SJSA1 (cell line): ENCODE measurements around the gene SLC25A45. TPM values are rescaled to one million over a fixed set of nuclear protein-coding genes. Genes with fewer than 3 reads are reported as not detected.

ENCODE experiments used
- DNase-seq, 2 experiments: peaks; one replicate each; pipeline ENCODE4 v3.0.0-alpha.2; 2015 to 2020; ENCODE audit warnings: low spot score in 2 of 2, low read depth in 1 of 2
- H3K27ac ChIP-seq: fragments of 250-450 bp; sonication (Bioruptor Pico); 2 replicates; pipeline ENCODE4 v1.5.1; 2020; ENCODE audit warnings: mild to moderate bottlenecking, moderate library complexity
- H3K27me3 ChIP-seq: fragments of 250-450 bp; sonication (Bioruptor Pico); replicated peaks from 2 replicates; pipeline ENCODE4 v1.5.1; 2020; ENCODE audit warnings: mild to moderate bottlenecking, moderate library complexity
- H3K36me3 ChIP-seq: fragments of 250-450 bp; sonication (Bioruptor Pico); 2 replicates; pipeline ENCODE4 v1.5.1; 2020; ENCODE audit warnings: mild to moderate bottlenecking
- H3K4me1 ChIP-seq: fragments of 250-450 bp; sonication (Bioruptor Pico); replicated peaks from 2 replicates; pipeline ENCODE4 v1.6.1; 2021; ENCODE audit warnings: mild to moderate bottlenecking
- H3K4me3 ChIP-seq: fragments of 250-450 bp; sonication (Bioruptor Pico); 2 replicates; pipeline ENCODE4 v1.5.1; 2020; ENCODE audit warnings: mild to moderate bottlenecking
- H3K9me3 ChIP-seq: fragments of 250-450 bp; sonication (Bioruptor Pico); replicated peaks from 2 replicates; pipeline ENCODE4 v1.5.1; 2020; ENCODE audit warnings: mild to moderate bottlenecking
- total RNA-seq: library from RNA; depleted of rRNA; stranded (reverse); fragments of >200 nt; shearing (Covaris generic); gene quantifications from 2 replicates; pipeline ENCODE4 v1.2.3, GENCODE V29; 2014

Gene SLC25A45
- total RNA-seq, 1 experiment from 2014 or later, result 3.1 TPM

DNA sequence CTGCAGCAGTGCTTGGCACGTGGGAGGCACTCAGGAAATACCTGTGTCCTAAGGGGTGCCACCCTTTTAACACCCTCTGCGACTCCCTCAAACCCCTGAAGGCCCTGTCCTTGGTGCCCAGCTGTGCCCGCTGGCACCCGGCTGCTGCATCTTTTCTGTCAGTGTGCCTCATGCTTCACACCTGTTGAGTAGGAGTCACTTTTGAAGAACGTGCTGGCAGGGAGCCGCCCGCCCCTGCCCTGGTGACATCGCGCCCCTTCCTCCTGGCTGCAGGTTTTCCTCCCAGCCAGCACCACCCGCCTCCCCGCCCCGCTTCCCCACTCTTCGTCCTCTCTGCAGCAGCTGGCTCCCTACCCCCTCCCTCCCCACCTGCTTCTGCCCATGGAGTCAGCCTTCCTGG is 21.8 kb upstream of the SLC25A45 start:
- H3K4me3 ChIP-seq, result no peak overlapping the region
- H3K27ac ChIP-seq, result no peak overlapping the region
- no peaks in the 10 kb centered on the region for H3K9me3 ChIP-seq
- H3K36me3 ChIP-seq, result peaks cover 94% of the 10 kb centered on the region
- H3K4me1 ChIP-seq, result no peaks in the 10 kb centered on the region
- no peaks in the 10 kb centered on the region for H3K27me3 ChIP-seq
- no peak for DNase-seq

DNA sequence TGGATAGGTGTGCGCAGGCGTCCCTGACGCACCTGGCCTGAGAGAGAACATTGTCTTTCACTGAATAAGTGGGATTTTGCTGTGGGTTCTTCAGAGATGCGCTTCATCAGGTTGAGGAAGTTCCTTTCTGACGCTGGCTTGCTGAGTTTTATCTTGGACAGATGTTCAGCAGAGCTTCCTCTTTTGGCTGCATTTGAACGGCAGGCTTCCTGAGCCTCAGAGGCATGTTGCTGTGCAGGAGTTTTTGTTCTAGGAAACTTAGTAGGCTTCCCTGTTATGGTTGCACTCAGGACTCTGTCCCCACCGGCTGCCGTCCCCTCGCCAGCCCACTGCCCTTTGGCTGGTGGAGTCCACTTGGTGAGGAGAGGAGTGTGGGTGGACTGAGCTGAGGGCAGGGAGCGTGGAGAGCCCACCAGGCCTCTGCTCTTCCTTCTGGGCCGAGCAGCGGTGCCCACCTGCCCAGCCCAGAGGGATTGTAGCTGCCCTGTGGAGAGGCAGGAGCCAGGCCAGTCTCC is 21.2 kb upstream of the SLC25A45 start:
- Histone ChIP-seq H3K27ac (no peak overlapping the region), H3K36me3 (peaks cover 94% of the 10 kb centered on the region)

DNA sequence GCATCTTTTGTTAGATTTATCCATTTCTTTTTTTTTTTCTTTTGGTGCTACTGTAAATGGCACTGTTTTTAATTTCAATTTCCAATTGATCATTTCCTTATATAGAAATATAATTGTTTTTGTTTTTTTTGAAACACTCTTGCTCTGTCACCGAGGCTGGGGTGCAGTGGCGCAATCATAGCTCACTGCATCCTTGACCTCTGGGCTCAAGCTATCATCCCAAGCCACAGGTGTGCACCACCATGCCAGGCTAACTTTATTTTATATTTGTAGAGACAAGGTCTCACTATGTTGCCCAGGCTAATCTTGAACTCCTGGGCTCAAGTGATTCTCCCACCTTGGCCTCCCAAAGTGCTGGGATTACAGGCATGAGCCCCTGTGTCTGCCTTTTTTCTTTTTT is 20.3 kb upstream of the SLC25A45 start:
- no peak for DNase-seq
- Histone ChIP-seq H3K9me3 (no peaks in the 10 kb centered on the region), H3K27me3 (no peaks in the 10 kb centered on the region), H3K36me3 (peaks cover 94% of the 10 kb centered on the region), H3K4me1 (no peaks in the 10 kb centered on the region), H3K27ac (no peak overlapping the region), H3K4me3 (no peak overlapping the region)

More for the DNA sequence above, 21.2 kb upstream of the SLC25A45 start:
- H3K4me3 ChIP-seq, result no peak overlapping the region
- H3K9me3 ChIP-seq, result no peaks in the 10 kb centered on the region
- H3K4me1 ChIP-seq, result no peaks in the 10 kb centered on the region
- no peak for DNase-seq
- H3K27me3 ChIP-seq, result no peaks in the 10 kb centered on the region

DNA sequence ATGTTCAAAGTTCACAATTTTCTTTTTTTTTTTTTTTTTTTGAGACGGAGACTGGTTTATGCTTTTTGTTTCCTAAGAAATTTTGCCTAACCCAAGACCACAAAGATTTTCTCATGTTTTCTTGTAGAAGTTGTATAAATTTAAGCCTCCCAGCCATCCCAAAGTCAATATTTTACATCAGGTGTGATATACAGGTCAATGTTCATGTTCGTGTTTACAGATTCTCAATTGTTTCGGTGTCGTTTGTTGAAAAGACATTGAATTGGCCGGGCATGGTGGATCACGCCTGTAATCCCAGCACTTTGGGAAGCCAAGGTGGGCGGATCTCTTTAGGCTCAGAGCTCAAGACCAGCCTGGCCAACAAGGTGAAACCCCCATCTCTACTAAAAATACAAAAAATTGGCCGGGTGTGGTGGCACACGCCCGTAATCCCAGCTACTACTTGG is 19.4 kb upstream of the SLC25A45 start:
- H3K9me3 ChIP-seq, result no peaks in the 10 kb centered on the region
- no peaks in the 10 kb centered on the region for H3K4me1 ChIP-seq
- H3K27ac ChIP-seq, result no peak overlapping the region
- DNase-seq, result no peak
- no peaks in the 10 kb centered on the region for H3K27me3 ChIP-seq
- no peak overlapping the region for H3K4me3 ChIP-seq
- H3K36me3 ChIP-seq, result peaks cover 94% of the 10 kb centered on the region

DNA sequence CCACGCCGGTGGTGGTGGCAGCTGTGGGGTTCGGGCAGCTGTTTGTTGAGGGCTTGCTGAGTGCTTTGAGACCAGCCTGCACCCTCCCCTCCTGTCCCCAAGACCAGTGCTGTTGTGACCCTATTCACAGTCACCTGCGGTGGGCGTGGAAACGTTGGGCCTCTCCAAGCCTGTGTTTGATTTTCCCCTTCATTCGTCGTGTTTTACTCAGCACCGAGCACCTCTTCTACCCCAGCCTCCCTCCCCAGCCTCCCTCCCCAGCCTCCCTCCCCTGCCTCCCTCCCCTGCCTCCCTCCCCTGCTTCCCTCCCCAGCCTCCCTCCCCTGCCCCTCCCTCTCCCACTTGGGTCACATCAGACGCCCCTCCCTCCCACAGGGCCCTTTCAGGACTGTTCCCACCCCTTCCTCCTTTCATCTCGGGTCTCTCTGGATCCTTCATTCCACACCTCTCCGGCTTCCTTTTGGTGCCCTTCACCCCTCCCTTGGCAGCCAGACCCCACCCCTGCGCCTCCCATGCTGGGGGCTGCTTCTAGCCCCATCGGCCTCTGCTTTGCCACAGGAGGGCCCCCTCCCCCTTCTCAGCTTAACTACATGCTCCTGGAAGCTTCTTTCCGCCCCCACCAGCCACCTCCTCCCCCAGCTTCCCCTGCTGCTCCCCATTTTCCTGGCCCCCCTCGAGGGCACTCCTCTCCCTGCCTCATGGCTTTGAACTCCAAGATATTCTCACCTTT is 18.8 kb upstream of the SLC25A45 start:
- H3K9me3 ChIP-seq, result no peaks in the 10 kb centered on the region
- H3K4me1 ChIP-seq, result no peaks in the 10 kb centered on the region
- no peaks in the 10 kb centered on the region for H3K27me3 ChIP-seq
- H3K27ac ChIP-seq, result no peak overlapping the region
- no peak for DNase-seq
- peaks cover 94% of the 10 kb centered on the region for H3K36me3 ChIP-seq
- H3K4me3 ChIP-seq, result no peak overlapping the region

DNA sequence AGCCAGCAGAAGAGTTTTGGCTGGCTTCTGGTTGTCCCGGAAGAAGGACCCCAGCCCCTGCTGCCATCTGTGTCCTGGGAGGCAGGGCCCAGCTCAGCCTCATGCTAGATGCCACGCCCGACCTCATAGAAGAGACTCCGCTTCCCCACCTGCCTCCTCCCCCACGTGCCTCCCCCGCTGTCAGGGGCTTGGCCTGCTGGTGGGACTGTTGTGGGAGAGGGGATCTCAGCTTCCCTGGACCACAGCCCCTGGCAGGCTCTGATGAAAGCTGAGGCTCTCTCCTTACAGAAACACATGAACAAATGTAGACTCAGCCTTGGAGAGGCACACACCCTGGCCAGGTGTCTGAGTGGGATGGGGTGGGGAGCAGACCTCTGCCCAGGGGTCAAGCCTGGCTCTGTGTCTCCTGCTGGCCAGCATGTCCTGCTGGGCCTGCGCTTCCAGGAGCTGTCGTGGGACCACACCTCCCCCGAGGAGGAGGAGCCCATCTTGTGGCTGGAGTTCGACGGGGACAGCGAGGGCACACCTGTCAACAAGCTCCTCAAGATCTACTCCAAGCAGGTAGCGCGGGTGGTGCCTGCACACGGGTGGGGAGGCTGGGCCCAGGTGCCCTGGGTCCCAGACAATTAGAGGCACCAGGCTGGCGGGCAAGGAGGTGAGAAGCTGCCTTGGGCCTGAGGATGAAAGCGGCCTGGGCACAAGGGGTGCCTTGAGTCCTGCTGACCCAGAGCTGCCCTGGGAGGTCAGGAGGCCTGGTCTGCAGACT is 18.0 kb upstream of the SLC25A45 start:
- no peaks in the 10 kb centered on the region for H3K27me3 ChIP-seq
- peaks cover 94% of the 10 kb centered on the region for H3K36me3 ChIP-seq
- H3K4me3 ChIP-seq, result no peak overlapping the region
- no peak for DNase-seq
- no peaks in the 10 kb centered on the region for H3K4me1 ChIP-seq
- H3K9me3 ChIP-seq, result no peaks in the 10 kb centered on the region
- H3K27ac ChIP-seq, result no peak overlapping the region

DNA sequence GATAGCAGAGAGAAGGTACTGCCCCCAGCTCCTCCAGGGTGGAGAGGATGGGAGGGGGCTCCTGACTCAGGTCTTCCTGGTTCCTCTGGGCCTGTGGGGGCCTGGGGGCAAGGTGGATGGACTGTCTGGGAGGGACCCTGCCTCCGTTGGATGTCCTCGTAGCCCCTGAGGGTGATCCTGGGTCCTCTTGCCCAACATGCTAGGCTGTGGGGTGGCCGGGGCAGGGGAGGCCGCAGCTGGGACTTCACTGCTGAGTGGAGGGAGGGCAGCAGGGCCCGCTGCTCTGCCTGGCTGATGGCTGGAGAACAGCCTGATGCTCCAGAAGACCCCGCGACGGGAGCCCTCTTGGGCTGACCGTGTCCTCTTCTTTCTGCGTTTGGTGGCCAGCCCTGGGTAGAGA is 17.4 kb upstream of the SLC25A45 start:
- H3K27me3 ChIP-seq, result no peaks in the 10 kb centered on the region
- no peaks in the 10 kb centered on the region for H3K9me3 ChIP-seq
- DNase-seq, result no peak
- no peak overlapping the region for H3K27ac ChIP-seq
- H3K4me1 ChIP-seq, result no peaks in the 10 kb centered on the region
- no peak overlapping the region for H3K4me3 ChIP-seq
- peaks cover 94% of the 10 kb centered on the region for H3K36me3 ChIP-seq

DNA sequence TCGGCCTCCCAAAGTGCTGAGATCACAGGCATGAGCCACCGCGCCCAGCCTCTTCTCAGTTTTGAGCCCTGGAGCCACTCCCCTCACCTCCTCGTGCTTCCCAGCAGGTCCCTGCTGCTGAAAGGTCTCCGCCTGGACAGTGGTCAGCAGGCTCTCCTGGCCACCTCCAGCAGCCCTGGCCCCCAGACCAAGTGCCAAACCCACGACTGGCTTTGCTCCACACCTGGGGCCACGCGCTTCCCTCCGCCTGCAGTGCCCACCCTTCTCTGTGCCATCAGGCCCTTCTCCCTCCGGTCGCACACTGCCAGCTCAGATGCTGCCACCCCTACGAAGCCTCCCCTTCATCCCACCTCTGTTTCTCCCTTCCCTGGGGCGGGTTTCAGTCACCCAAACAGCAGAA is 16.8 kb upstream of the SLC25A45 start:
- Histone ChIP-seq H3K36me3 (peaks cover 94% of the 10 kb centered on the region), H3K27me3 (no peaks in the 10 kb centered on the region)

DNA sequence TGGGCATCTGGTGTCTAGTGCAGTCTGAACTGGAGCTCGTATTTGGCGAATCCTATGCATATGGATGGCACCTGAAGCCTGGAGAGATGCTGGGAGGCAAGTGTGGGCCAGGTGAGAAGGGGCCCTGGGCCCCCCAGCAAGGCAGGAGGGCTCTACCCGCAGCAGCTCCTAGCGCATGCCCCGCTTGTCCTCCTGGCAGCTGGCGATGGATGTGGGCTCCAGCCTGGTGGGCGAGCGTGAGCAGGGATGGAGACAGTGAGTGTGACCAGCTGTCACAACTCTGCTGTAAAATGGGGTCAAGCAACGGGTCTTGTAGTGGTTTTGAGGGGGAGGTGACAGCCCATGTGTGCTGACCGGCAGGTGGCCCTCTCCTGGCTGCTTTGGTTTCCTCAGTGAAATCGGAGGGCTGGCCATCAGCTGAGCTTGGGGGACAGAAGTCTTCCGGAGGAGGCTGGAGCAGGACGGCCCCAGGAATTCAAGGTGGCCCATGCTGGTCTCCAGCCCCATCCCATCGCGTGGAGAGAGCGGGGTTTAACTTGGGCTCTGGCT is 16.0 kb upstream of the SLC25A45 start:
- Histone ChIP-seq H3K4me1 (no peaks in the 10 kb centered on the region), H3K27ac (no peak overlapping the region), H3K4me3 (no peak overlapping the region), H3K9me3 (no peaks in the 10 kb centered on the region), H3K27me3 (no peaks in the 10 kb centered on the region), H3K36me3 (peaks cover 94% of the 10 kb centered on the region)
- no peak for DNase-seq

More for the DNA sequence above, 16.8 kb upstream of the SLC25A45 start:
- Histone ChIP-seq H3K9me3 (no peaks in the 10 kb centered on the region), H3K4me3 (no peak overlapping the region), H3K27ac (no peak overlapping the region), H3K4me1 (no peaks in the 10 kb centered on the region)
- no peak for DNase-seq

DNA sequence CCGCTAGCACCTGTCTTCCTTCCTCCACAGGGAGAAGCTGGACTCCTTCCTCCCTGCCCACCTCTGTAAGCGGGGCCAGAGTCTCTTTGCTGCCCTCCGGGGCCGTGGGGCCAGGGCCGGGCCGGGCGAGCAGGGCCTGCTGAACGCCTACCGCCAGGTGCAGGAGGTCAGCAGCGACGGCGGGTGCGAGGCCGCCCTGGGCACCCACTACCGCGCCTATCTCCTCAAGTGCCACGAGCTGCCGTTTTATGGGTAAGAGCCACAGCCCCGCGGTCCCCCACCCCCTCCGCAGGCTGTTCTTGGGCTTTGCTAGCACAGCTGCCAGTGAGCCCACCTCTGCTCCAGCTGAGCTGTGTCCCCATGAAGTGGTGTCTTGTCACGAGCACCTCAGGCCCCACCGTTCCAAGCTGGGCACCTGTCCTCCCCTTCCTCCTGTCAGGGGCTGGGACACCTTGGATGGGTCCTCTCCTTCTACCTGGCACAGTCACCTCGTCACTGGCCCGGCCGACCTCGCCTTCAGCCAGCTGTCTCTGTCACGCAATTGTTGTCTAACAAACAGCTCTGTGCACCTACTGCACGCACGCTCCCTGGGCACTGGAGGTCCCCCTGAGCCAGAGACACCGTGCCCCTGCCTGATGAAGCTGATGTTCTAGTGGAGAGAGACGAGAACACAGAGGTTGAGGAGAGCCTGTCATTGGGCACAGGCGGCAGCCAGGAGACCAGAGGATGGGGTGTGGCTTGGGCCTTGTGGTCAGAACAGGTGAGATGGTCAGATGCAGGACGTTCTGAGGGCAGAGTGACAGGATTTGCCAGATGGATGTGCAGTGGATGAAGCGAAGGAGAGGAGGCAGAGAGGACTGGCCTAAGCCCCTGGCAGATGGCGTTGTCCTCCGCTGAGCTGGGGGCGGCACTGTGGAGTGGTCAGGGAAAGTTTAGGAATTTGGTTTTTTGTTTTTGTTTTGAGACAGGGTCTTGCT is 14.6 kb upstream of the SLC25A45 start:
- Histone ChIP-seq H3K4me3 (no peak overlapping the region), H3K27ac (no peak overlapping the region), H3K36me3 (peaks cover 94% of the 10 kb centered on the region), H3K9me3 (no peaks in the 10 kb centered on the region), H3K27me3 (no peaks in the 10 kb centered on the region), H3K4me1 (peaks cover under 1% of the 10 kb centered on the region)
- no peak for DNase-seq

DNA sequence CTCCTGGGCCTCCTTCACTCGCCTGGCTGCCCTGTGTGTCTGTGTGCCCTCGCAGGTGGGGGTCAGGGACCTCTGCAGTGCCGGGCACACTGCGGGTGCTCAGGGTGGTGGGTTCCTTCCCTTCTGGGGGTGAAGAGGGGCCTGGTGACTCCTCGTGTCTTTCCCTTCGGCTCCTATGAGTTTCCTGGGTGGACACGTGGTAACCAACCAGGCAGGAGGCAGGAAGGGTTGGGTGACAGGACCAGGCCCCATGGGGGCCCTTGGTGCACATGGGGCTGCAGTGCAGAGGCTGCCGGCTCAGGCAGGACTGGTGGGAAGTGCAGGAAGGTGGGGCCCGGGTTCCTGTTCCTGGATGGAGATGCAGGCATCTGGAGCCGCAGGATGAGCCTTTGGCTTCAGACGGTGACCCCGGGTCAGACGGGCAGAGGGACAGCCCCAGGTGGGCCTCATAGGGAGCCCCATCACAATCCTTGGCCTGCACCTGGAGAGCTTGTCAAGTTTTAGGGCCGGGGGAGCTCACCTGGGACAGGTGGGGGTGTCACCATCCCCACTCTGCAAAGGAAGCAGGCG is 13.6 kb upstream of the SLC25A45 start:
- no peak overlapping the region for H3K4me3 ChIP-seq
- H3K27me3 ChIP-seq, result no peaks in the 10 kb centered on the region
- no peak overlapping the region for H3K27ac ChIP-seq
- H3K4me1 ChIP-seq, result peaks cover 10% of the 10 kb centered on the region
- peaks cover 100% of the 10 kb centered on the region for H3K36me3 ChIP-seq
- DNase-seq, result no peak
- H3K9me3 ChIP-seq, result no peaks in the 10 kb centered on the region

DNA sequence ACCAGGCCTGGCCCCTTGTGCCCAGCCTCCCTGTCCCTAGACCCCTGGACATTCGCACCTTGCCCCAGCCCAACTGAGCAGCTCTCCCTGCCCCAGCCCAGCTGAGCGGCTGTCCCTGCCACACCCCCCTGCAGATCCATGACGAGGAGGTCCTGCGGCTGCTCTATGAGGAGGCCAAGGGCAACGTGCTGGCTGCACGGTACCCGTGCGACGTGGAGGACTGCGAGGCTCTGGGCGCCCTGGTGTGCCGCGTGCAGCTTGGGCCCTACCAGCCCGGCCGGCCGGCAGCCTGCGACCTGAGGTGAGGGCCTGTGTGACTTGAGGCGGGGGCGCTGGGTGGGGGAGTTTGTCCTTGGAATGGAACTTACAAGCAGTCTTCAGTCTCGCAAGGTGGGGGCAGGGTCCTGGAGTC is 11.7 kb upstream of the SLC25A45 start:
- Histone ChIP-seq H3K4me1 (peaks cover 29% of the 10 kb centered on the region), H3K9me3 (no peaks in the 10 kb centered on the region), H3K4me3 (no peak overlapping the region), H3K27ac (no peak overlapping the region), H3K36me3 (peaks cover 98% of the 10 kb centered on the region), H3K27me3 (no peaks in the 10 kb centered on the region)
- DNase-seq, result no peak

DNA sequence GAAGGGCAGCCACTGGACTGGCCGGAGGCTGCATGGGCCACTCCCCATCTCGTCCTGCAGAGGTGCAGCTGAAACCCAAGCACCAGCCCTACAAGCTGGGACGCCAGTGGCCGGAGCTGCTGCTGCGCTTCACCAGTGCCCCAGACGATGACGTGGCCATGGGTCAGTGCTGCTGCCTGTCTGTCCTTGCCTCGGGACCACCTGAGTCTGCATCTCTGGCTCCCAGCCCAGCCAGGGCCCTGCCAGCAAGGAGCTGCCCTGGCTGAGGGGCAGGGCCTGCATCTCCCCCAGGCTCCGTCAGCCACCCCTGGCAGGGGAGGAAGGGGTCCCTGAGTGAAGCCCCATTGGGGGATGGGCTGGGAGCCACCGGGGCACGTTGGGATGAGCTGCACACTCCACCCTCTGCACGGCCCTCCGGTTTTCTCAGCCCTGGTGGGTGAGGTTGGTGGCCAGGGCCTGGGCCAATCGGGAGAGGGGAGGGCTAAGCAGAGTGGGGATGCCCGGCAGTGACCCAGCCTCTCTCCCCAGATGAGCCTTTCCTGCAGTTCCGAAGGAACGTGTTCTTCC is 11.2 kb upstream of the SLC25A45 start:
- peaks cover 98% of the 10 kb centered on the region for H3K36me3 ChIP-seq
- H3K9me3 ChIP-seq, result no peaks in the 10 kb centered on the region
- H3K27ac ChIP-seq, result no peak overlapping the region
- no peaks in the 10 kb centered on the region for H3K27me3 ChIP-seq
- no peak overlapping the region for H3K4me3 ChIP-seq
- DNase-seq, result no peak
- peaks cover 35% of the 10 kb centered on the region for H3K4me1 ChIP-seq
